Measurements from ENCODE around the gene CDK14.

CDK14 gene

GRCh38 chr7:90846192-90846591 lies 250.1 kb downstream of the CDK14 start:
- H3K9me3 ChIP-seq (ENCODE audit: low read depth, low read length) = no peaks in the 10 kb centered on the region
- no peak overlapping the region for H3K4me3 ChIP-seq
- peaks cover 5% of the 10 kb centered on the region; the same call in 1 of the 2 replicates for H3K36me3 ChIP-seq (ENCODE audit: insufficient read depth, low read length)
- no peak overlapping the region for H3K9ac ChIP-seq (ENCODE audit: insufficient read length)
- no peak overlapping the region; the same call in 1 of the 2 replicates for H3K27ac ChIP-seq
- no peak for DNase-seq (ENCODE audit: low read depth, low spot score)
- TF ChIP-seq FOXP2 (optimal IDR thresholded peaks at IDR 0.05; ENCODE audit: control extremely low read depth, extremely low read length, insufficient read depth) (no peak), POLR2AphosphoS5 (IDR thresholded peaks at IDR 0.05; ENCODE audit: borderline replicate concordance, low read depth, low read length) (no peak), EZH2 (IDR thresholded peaks at IDR 0.05) (no peak)

- Histone ChIP-seq H3K9me3 (ENCODE audit: low read depth, low read length) (no peaks in the 10 kb centered on the region), H3K4me3 (no peak overlapping the region), H3K27ac (no peak overlapping the region), H3K9ac (ENCODE audit: insufficient read length) (no peak overlapping the region), H3K36me3 (ENCODE audit: insufficient read depth, low read length) (peaks cover 10% of the 10 kb centered on the region)
- TF ChIP-seq EZH2 (IDR thresholded peaks at IDR 0.05) (no peak), FOXP2 (optimal IDR thresholded peaks at IDR 0.05; ENCODE audit: control extremely low read depth, extremely low read length, insufficient read depth) (no peak), POLR2AphosphoS5 (IDR thresholded peaks at IDR 0.05; ENCODE audit: borderline replicate concordance, low read depth, low read length) (no peak)
- no peak for DNase-seq (ENCODE audit: low read depth, low spot score)
Measured at GRCh38 chr7:90850066-90850465, 253.9 kb downstream of the CDK14 start.

GRCh38 chr7:90850471-90850870 lies 254.3 kb downstream of the CDK14 start:
- TF ChIP-seq FOXP2 (optimal IDR thresholded peaks at IDR 0.05; ENCODE audit: control extremely low read depth, extremely low read length, insufficient read depth) (no peak), EZH2 (IDR thresholded peaks at IDR 0.05) (no peak), POLR2AphosphoS5 (IDR thresholded peaks at IDR 0.05; ENCODE audit: borderline replicate concordance, low read depth, low read length) (no peak)

GRCh38 chr7:90853205-90853604 lies 257.1 kb downstream of the CDK14 start:
- TF ChIP-seq FOXP2 (optimal IDR thresholded peaks at IDR 0.05; ENCODE audit: control extremely low read depth, extremely low read length, insufficient read depth) (no peak), POLR2AphosphoS5 (IDR thresholded peaks at IDR 0.05; ENCODE audit: borderline replicate concordance, low read depth, low read length) (no peak), EZH2 (IDR thresholded peaks at IDR 0.05) (no peak)
- no peak overlapping the region for H3K27ac ChIP-seq
- no peak for DNase-seq (ENCODE audit: low read depth, low spot score)
- no peaks in the 10 kb centered on the region for H3K9me3 ChIP-seq (ENCODE audit: low read depth, low read length)
- peaks cover 5% of the 10 kb centered on the region; the same call in 1 of the 2 replicates for H3K36me3 ChIP-seq (ENCODE audit: insufficient read depth, low read length)
- no peak overlapping the region for H3K9ac ChIP-seq (ENCODE audit: insufficient read length)
- no peak overlapping the region for H3K4me3 ChIP-seq

More at GRCh38 chr7:90850471-90850870, 254.3 kb downstream of the CDK14 start:
- no peak overlapping the region for H3K27ac ChIP-seq
- H3K4me3 ChIP-seq = no peak overlapping the region
- H3K9ac ChIP-seq (ENCODE audit: insufficient read length) = no peak overlapping the region
- H3K9me3 ChIP-seq (ENCODE audit: low read depth, low read length) = no peaks in the 10 kb centered on the region
- DNase-seq (ENCODE audit: low read depth, low spot score) = no peak
- H3K36me3 ChIP-seq (ENCODE audit: insufficient read depth, low read length) = peaks cover 10% of the 10 kb centered on the region

- no peak for TF ChIP-seq FOXP2 (optimal IDR thresholded peaks at IDR 0.05; ENCODE audit: control extremely low read depth, extremely low read length, insufficient read depth)
- no peak for TF ChIP-seq POLR2AphosphoS5 (IDR thresholded peaks at IDR 0.05; ENCODE audit: borderline replicate concordance, low read depth, low read length)
- no peak for TF ChIP-seq EZH2 (IDR thresholded peaks at IDR 0.05)
- H3K9me3 ChIP-seq (ENCODE audit: low read depth, low read length) = no peaks in the 10 kb centered on the region
- no peak overlapping the region for H3K4me3 ChIP-seq
- H3K9ac ChIP-seq (ENCODE audit: insufficient read length) = no peak overlapping the region
- H3K27ac ChIP-seq = no peak overlapping the region; the same call in none of the 2 replicates
- H3K36me3 ChIP-seq (ENCODE audit: insufficient read depth, low read length) = peaks cover 5% of the 10 kb centered on the region; the same call in 1 of the 2 replicates
- DNase-seq (ENCODE audit: low read depth, low spot score) = no peak
Measured at GRCh38 chr7:90856351-90857070, 260.4 kb downstream of the CDK14 start.

- DNase-seq (ENCODE audit: low read depth, low spot score) = no peak
- Histone ChIP-seq H3K4me3 (no peak overlapping the region), H3K9ac (ENCODE audit: insufficient read length) (no peak overlapping the region), H3K36me3 (ENCODE audit: insufficient read depth, low read length) (no peaks in the 10 kb centered on the region), H3K27ac (no peak overlapping the region; the same call in 1 of the 2 replicates), H3K9me3 (ENCODE audit: low read depth, low read length) (no peaks in the 10 kb centered on the region)
- TF ChIP-seq EZH2 (IDR thresholded peaks at IDR 0.05) (no peak), POLR2AphosphoS5 (IDR thresholded peaks at IDR 0.05; ENCODE audit: borderline replicate concordance, low read depth, low read length) (no peak), FOXP2 (optimal IDR thresholded peaks at IDR 0.05; ENCODE audit: control extremely low read depth, extremely low read length, insufficient read depth) (no peak)
Measured at GRCh38 chr7:90857603-90858002, 261.5 kb downstream of the CDK14 start.

GRCh38 chr7:90858546-90858945 lies 262.4 kb downstream of the CDK14 start:
- no peaks in the 10 kb centered on the region for H3K9me3 ChIP-seq (ENCODE audit: low read depth, low read length)
- no peak for DNase-seq (ENCODE audit: low read depth, low spot score)
- H3K27ac ChIP-seq = 0 out of 2 replicates have a peak overlapping the region, but pooled peaks have one; percentile 30
- no peak overlapping the region for H3K9ac ChIP-seq (ENCODE audit: insufficient read length)
- H3K36me3 ChIP-seq (ENCODE audit: insufficient read depth, low read length) = peaks cover 9% of the 10 kb centered on the region; the same call in 1 of the 2 replicates
- no peak overlapping the region for H3K4me3 ChIP-seq
- TF ChIP-seq POLR2AphosphoS5 (IDR thresholded peaks at IDR 0.05; ENCODE audit: borderline replicate concordance, low read depth, low read length) (no peak), EZH2 (IDR thresholded peaks at IDR 0.05) (no peak)

- Histone ChIP-seq H3K36me3 (ENCODE audit: insufficient read depth, low read length) (peaks cover 9% of the 10 kb centered on the region; the same call in 1 of the 2 replicates), H3K27ac (no peak overlapping the region), H3K4me3 (no peak overlapping the region), H3K9ac (ENCODE audit: insufficient read length) (no peak overlapping the region), H3K9me3 (ENCODE audit: low read depth, low read length) (no peaks in the 10 kb centered on the region)
- TF ChIP-seq FOXP2 (optimal IDR thresholded peaks at IDR 0.05; ENCODE audit: control extremely low read depth, extremely low read length, insufficient read depth) (no peak), EZH2 (IDR thresholded peaks at IDR 0.05) (no peak), POLR2AphosphoS5 (IDR thresholded peaks at IDR 0.05; ENCODE audit: borderline replicate concordance, low read depth, low read length) (no peak)
- DNase-seq (ENCODE audit: low read depth, low spot score) = no peak
Measured at GRCh38 chr7:90859521-90859920, 263.4 kb downstream of the CDK14 start.

Data from SK-N-MC (cell line).